K562 (cell line): ENCODE results near the gene SUPT20H. TPM values are rescaled to one million over a fixed set of nuclear protein-coding genes. Genes with fewer than 3 reads are reported as not detected.

ENCODE experiments used
- ATAC-seq: fragments of 200-7000 bp; cut with Tn5 transposase; 3 replicates; pipeline ENCODE4 v1.9.1; 2020; ENCODE audit warnings: moderate library complexity
- BruUV-seq: library from RNA; stranded (reverse); fragments of 400-500 nt; replicated peaks from 2 replicates; lab custom pipeline; 2021; lab: Mats Ljungman, UMichigan
- CTCF ChIA-PET: fragments of 300-600 bp; formaldehyde crosslinking; extraction: SDS; loops from one replicate; lab custom pipeline; 2021; ENCODE audit warnings: low intra/inter-chr PET ratio; lab: Yijun Ruan, JAX
- POLR2A ChIA-PET: fragments of 300-600, 350-650 bp; sonication (Branson Sonifier 250); formaldehyde crosslinking; extraction: SDS; loops from one replicate; lab custom pipeline; 2021; ENCODE audit warnings: antibody characterized with exemption, inconsistent platforms; lab: Yijun Ruan, JAX
- DNase-seq, 4 experiments: peaks; one replicate each; pipeline versions ENCODE4 v3.0.0 to v3.0.0-alpha.2; 2011 to 2018; ENCODE audit warnings: low spot score in 3 of 4, mixed read lengths in 3 of 4; ENCODE audit errors: extremely low read depth in 1 of 4
- FAIRE-seq: peaks from 2 replicates; lab custom pipeline; 2011; peaks lifted over from hg19 to GRCh38; lab: Jason Lieb, UNC
- H2AFZ ChIP-seq: 2 replicates; pipeline ENCODE4 v1.6.0; 2011; ENCODE audit warnings: low read depth, low read length, control low read depth, inconsistent platforms
- H3K27ac ChIP-seq: fragments of 200-600 bp; 3 replicates; pipeline ENCODE4 v1.8.0; 2011; ENCODE audit warnings: low read depth, mild to moderate bottlenecking, control low read depth, inconsistent platforms, low read length, moderate library complexity, mixed read lengths; ENCODE audit errors: extremely low read depth
- H3K27me3 ChIP-seq, 2 experiments: fragments of 300-600 bp in 1 of 2; 2 replicates in 1 of 2; 3 replicates in 1 of 2; pipeline versions ENCODE4 v1.6.0 to v1.8.0; 2011; ENCODE audit warnings: inconsistent platforms in 2 of 2, low read length in 2 of 2, mild to moderate bottlenecking in 1 of 2, mixed read lengths in 1 of 2, moderate library complexity in 1 of 2; ENCODE audit not compliant: control insufficient read depth in 2 of 2, insufficient read depth in 2 of 2
- H3K36me3 ChIP-seq: fragments of 300-600 bp; 3 replicates; pipeline ENCODE4 v1.8.0; 2011; ENCODE audit warnings: mild to moderate bottlenecking, low read length, inconsistent platforms; ENCODE audit not compliant: control insufficient read depth, insufficient read depth
- H3K4me1 ChIP-seq, 2 experiments: fragments of 200-600 bp in 1 of 2; replicated peaks in 1 of 2; 2 replicates in 1 of 2; 3 replicates in 1 of 2; pipeline versions ENCODE4 v1.5.1 to v1.8.0; 2011; ENCODE audit warnings: inconsistent platforms in 2 of 2, low read length in 2 of 2, mild to moderate bottlenecking in 1 of 2, mixed read lengths in 1 of 2, moderate library complexity in 1 of 2; ENCODE audit not compliant: control insufficient read depth in 2 of 2, insufficient read depth in 2 of 2
- H3K4me2 ChIP-seq: 2 replicates; pipeline ENCODE4 v1.6.1; 2011; ENCODE audit warnings: low read length, control low read depth, inconsistent platforms, mixed read lengths; ENCODE audit not compliant: insufficient read depth
- H3K4me3 ChIP-seq: fragments of 200-600 bp; sonication (generic), shearing (Covaris generic); 2 replicates; pipeline ENCODE4 v1.5.1; 2016; ENCODE audit warnings: control low read depth, inconsistent platforms
- H3K79me2 ChIP-seq: fragments of 200-600 bp; 3 replicates; pipeline ENCODE4 v1.8.0; 2011; ENCODE audit warnings: low read length, inconsistent platforms; ENCODE audit not compliant: control insufficient read depth, insufficient read depth
- H3K9ac ChIP-seq, 2 experiments: 2 replicates each; pipeline versions ENCODE4 v1.6.0 to v1.6.1; 2011; ENCODE audit warnings: low read depth in 2 of 2, low read length in 2 of 2, control low read depth in 1 of 2, inconsistent platforms in 1 of 2, mild to moderate bottlenecking in 1 of 2, mixed read lengths in 1 of 2; ENCODE audit not compliant: insufficient read depth in 1 of 2
- H3K9me1 ChIP-seq: one replicate; pipeline ENCODE4 v1.6.0; 2011; ENCODE audit warnings: inconsistent platforms, mild to moderate bottlenecking, low read length, moderate library complexity; ENCODE audit not compliant: control insufficient read depth, insufficient read depth
- H3K9me3 ChIP-seq: replicated peaks from 2 replicates; pipeline ENCODE4 v1.5.1; 2011; ENCODE audit warnings: low read depth, low read length, inconsistent platforms; ENCODE audit not compliant: control insufficient read depth, insufficient read depth
- H4K20me1 ChIP-seq: replicated peaks from 2 replicates; pipeline ENCODE4 v1.6.1; 2011; ENCODE audit warnings: low read length, inconsistent platforms, mixed read lengths; ENCODE audit not compliant: control insufficient read depth, insufficient read depth
- CBX5 ChIP-seq: IDR thresholded peaks from 2 replicates; pipeline ENCODE4 v1.6.1; 2014; ENCODE audit warnings: low read depth, borderline replicate concordance
- HNRNPL ChIP-seq: fragments of 200-400 bp; formaldehyde crosslinking; IDR thresholded peaks from 2 replicates; pipeline ENCODE4 v1.6.1; 2017; ENCODE audit warnings: low read depth, mild to moderate bottlenecking, low read length
- ID3 ChIP-seq, 2 experiments: fragments of 250-450 bp in 1 of 2; fragments of 450-650 bp in 1 of 2; sonication (Bioruptor Pico) in 1 of 2; IDR thresholded peaks; 2 replicates each; pipeline versions ENCODE4 v1.6.1 to v1.8.0; 2016 to 2021; ENCODE audit warnings: mild to moderate bottlenecking in 2 of 2, moderate library complexity in 2 of 2, missing compliant biosample characterization in 1 of 2, missing genetic modification characterization in 1 of 2
- RBM15 ChIP-seq: fragments of 200-400 bp; formaldehyde crosslinking; IDR thresholded peaks from 2 replicates; pipeline ENCODE4 v1.6.1; 2018; ENCODE audit warnings: mild to moderate bottlenecking, low read length, moderate library complexity; ENCODE audit not compliant: insufficient read depth
- SREBF2 ChIP-seq: sonication (generic); formaldehyde crosslinking; IDR thresholded peaks from 2 replicates; pipeline ENCODE4 v1.4.0; 2020; ENCODE audit warnings: mild to moderate bottlenecking, missing genetic modification reagents
- ZC3H8 ChIP-seq: fragments of 450-650 bp; IDR thresholded peaks from 2 replicates; pipeline ENCODE4 v1.6.1; 2017
- ZNF134 ChIP-seq: fragments of 250-450 bp; sonication (Bioruptor Pico); conservative IDR thresholded peaks from 2 replicates; pipeline ENCODE4 v1.4.0; 2020
- WGBS: fragments of 100-300 bp; shearing (Covaris generic); methylation state at CpG from one replicate; pipeline ENCODE4 v1.1.6; 2016; ENCODE audit warnings: low coverage, mixed read lengths; ENCODE audit not compliant: insufficient coverage; ENCODE audit errors: missing lambda C conversion rate; 5-methylcytosine and 5-hydroxymethylcytosine counted together
- in situ Hi-C: fragments of 300-500 bp; cut with MboI; formaldehyde crosslinking; loops from 4 replicates; pipeline ENCODE4 v1.15.0; 2018; ENCODE audit warnings: inconsistent platforms, mixed read lengths
- intact Hi-C: fragments of 100-400 bp; cut with micrococcal nuclease; formaldehyde crosslinking; loops from 2 replicates; pipeline ENCODE4 v1.14.2; 2022
- polyA plus RNA-seq, 8 experiments: library from polyadenylated mRNA; depleted of rRNA in 4 of 8; stranded (reverse) in 5 of 8; unstranded in 3 of 8; fragments of >200 nt; fragmentation: Nextera tagmentation in 2 of 8; fragmentation: Illumina TruSeq in 1 of 8; extraction: Ambion mirVana in 2 of 8; extraction: Trizol in 1 of 8; gene quantifications; 2 replicates each; pipeline versions ENCODE4 v1.2.1 to v1.2.3, GENCODE V29; 2011 to 2014; ENCODE audit warnings: inconsistent platforms in 1 of 8, missing spikeins in 1 of 8
- total RNA-seq, 7 experiments: library from RNA; depleted of rRNA in 6 of 7; stranded (reverse); fragments of >200 nt in 6 of 7; fragmentation: Illumina TruSeq in 2 of 7; extraction: Trizol in 2 of 7; gene quantifications; 2 replicates each; pipeline versions ENCODE4 v1.2.1 to v1.2.3, GENCODE V29; 2011 to 2021; ENCODE audit warnings: low replicate concordance in 1 of 7

SUPT20H gene
- total and polyA plus RNA-seq, 9 of the 15 experiments (the other 6 are each of a cell fraction or from before 2014, with no cell fraction given) = 11.4 to 71.8 (median 31.7) TPM

GRCh38 chr13:37089495-37089894 is 30.0 kb upstream of the SUPT20H start:
- Histone ChIP-seq H3K4me3 (no peak overlapping the region), H3K79me2 (no peaks in the 10 kb centered on the region), H3K27ac (no peak overlapping the region), H3K9me3 (no peaks in the 10 kb centered on the region), H3K9me1 (no peaks in the 10 kb centered on the region), H3K4me1 (no peaks in the 10 kb centered on the region), H3K9ac (no peak overlapping the region), H3K4me2 (no peak overlapping the region), H3K27me3 (no peaks in the 10 kb centered on the region; a peak in 1 of 5 replicates), H4K20me1 (no peaks in the 10 kb centered on the region), H3K36me3 (no peaks in the 10 kb centered on the region), H2AFZ (no peak overlapping the region)
- TF ChIP-seq ID3 (CRISPR knock-in tag; IDR thresholded peaks at IDR 0.05) (no peak), ID3 (tag; IDR thresholded peaks at IDR 0.05) (no peak), RBM15 (no peak), ZC3H8 (no peak), SREBF2 (CRISPR knock-in tag) (no peak), CBX5 (no peak), HNRNPL (no peak), ZNF134 (CRISPR knock-in tag) (peak; percentile 85)
- FAIRE-seq (no peak), ATAC-seq (no peak), DNase-seq (no peak)
- CTCF ChIA-PET = no interaction called here
- POLR2A ChIA-PET = no interaction called here
- in situ Hi-C loops (loop anchor here (25.0 kb wide), 1 partner anchor 1798 kb away; no protein-coding TSS in a partner anchor), intact Hi-C loops (no loop called here)
- WGBS = 7% methylated on average over 3 of the region's 3 CpGs
- no TSS peak for BruUV-seq
